CD14-positive monocyte (primary cell): Measurements from ENCODE around the gene RGPD5. TPM values are rescaled to one million over a fixed set of nuclear protein-coding genes. Genes with fewer than 3 reads are reported as not detected.
"Not testable (repeated sequence)": the region's sequence is repeated elsewhere in the genome, so short reads cannot be mapped to it uniquely, and the experiment has no call there.

Source experiments
- DNase-seq, 3 donors: peaks; one replicate each; pipeline ENCODE4 v3.0.0-alpha.2; 2011 to 2022
- H2AFZ ChIP-seq: 2 replicates; pipeline ENCODE4 v1.6.0; 2012; ENCODE audit warnings: mild to moderate bottlenecking, low read depth, low read length, inconsistent platforms; ENCODE audit not compliant: insufficient read depth, poor library complexity, severe bottlenecking
- H3K27ac ChIP-seq, 2 donors: 1 replicate in 1 of 2; 2 replicates in 1 of 2; pipeline ENCODE4 v1.5.1; 2012 to 2013; ENCODE audit warnings: low read length in 2 of 2, control low read depth in 1 of 2, inconsistent platforms in 1 of 2, low read depth in 1 of 2, mild to moderate bottlenecking in 1 of 2
- H3K27me3 ChIP-seq, 2 donors: one replicate each; pipeline versions ENCODE4 v1.6.0 to v1.6.1; 2011 to 2013; ENCODE audit warnings: low read length in 2 of 2; ENCODE audit not compliant: control insufficient read depth in 2 of 2, insufficient read depth in 2 of 2
- H3K36me3 ChIP-seq, 2 donors: replicated peaks in 1 of 2; 1 replicate in 1 of 2; 2 replicates in 1 of 2; pipeline versions ENCODE4 v1.5.1 to v1.6.1; 2012 to 2013; ENCODE audit warnings: low read length in 2 of 2, control low read depth in 1 of 2, inconsistent platforms in 1 of 2, mild to moderate bottlenecking in 1 of 2; ENCODE audit not compliant: insufficient read depth in 2 of 2, control insufficient read depth in 1 of 2
- H3K4me1 ChIP-seq, 2 donors: 1 replicate in 1 of 2; 2 replicates in 1 of 2; pipeline versions ENCODE4 v1.5.1 to v1.6.1; 2012 to 2013; ENCODE audit warnings: low read length in 2 of 2, control low read depth in 1 of 2, inconsistent platforms in 1 of 2, mild to moderate bottlenecking in 1 of 2, moderate library complexity in 1 of 2; ENCODE audit not compliant: insufficient read depth in 2 of 2, control insufficient read depth in 1 of 2
- H3K4me2 ChIP-seq: replicated peaks from 2 replicates; pipeline ENCODE3; 2012; ENCODE audit warnings: low read length, moderate library complexity, mild to moderate bottlenecking; ENCODE audit not compliant: poor library complexity, severe bottlenecking; ENCODE audit errors: extremely low read depth
- H3K4me3 ChIP-seq, 3 experiments: fragments of 200-600 bp in 1 of 3; sonication (generic) in 1 of 3; replicated peaks in 1 of 3; 1 replicate in 2 of 3; 2 replicates in 1 of 3; pipeline ENCODE4 v1.5.1; 2011 to 2013; ENCODE audit warnings: low read length in 3 of 3, mild to moderate bottlenecking in 3 of 3, control low read depth in 2 of 3, low read depth in 2 of 3, inconsistent platforms in 1 of 3, moderate library complexity in 1 of 3
- H3K79me2 ChIP-seq: 2 replicates; pipeline ENCODE4 v1.6.0; 2012; ENCODE audit warnings: mild to moderate bottlenecking, control low read depth, inconsistent platforms, low read length, moderate library complexity; ENCODE audit not compliant: insufficient read depth
- H3K9ac ChIP-seq: 2 replicates; pipeline ENCODE4 v1.6.0; 2017; ENCODE audit warnings: low read length, mild to moderate bottlenecking; ENCODE audit not compliant: insufficient read depth, poor library complexity, severe bottlenecking
- H3K9me3 ChIP-seq, 2 donors: replicated peaks in 1 of 2; 1 replicate in 1 of 2; 2 replicates in 1 of 2; pipeline versions ENCODE4 v1.5.1 to v1.6.1; 2012 to 2013; ENCODE audit warnings: low read length in 2 of 2, control low read depth in 1 of 2; ENCODE audit not compliant: control insufficient read depth in 1 of 2, insufficient read depth in 1 of 2
- H4K20me1 ChIP-seq: 2 replicates; pipeline ENCODE4 v1.6.0; 2012; ENCODE audit warnings: mild to moderate bottlenecking, low read length, control low read depth, moderate library complexity; ENCODE audit not compliant: insufficient read depth
- H3K27ac Mint-ChIP-seq, 7 donors: one replicate each; pipeline ENCODE4 v1.8.0; 2020; ENCODE audit warnings: mild to moderate bottlenecking in 7 of 7, mixed read lengths in 7 of 7, moderate library complexity in 6 of 7, inconsistent platforms in 2 of 7
- H3K27me3 Mint-ChIP-seq, 3 donors: one replicate each; pipeline ENCODE4 v1.8.0; 2021 to 2022; ENCODE audit warnings: low read depth in 3 of 3, mild to moderate bottlenecking in 3 of 3, mixed read lengths in 3 of 3, moderate library complexity in 3 of 3, inconsistent platforms in 1 of 3
- H3K36me3 Mint-ChIP-seq, 2 donors: one replicate each; pipeline ENCODE4 v1.8.0; 2020; ENCODE audit warnings: mixed read lengths in 2 of 2, inconsistent platforms in 1 of 2, mild to moderate bottlenecking in 1 of 2
- H3K4me1 Mint-ChIP-seq: one replicate; pipeline ENCODE4 v1.8.0; 2020; ENCODE audit warnings: mild to moderate bottlenecking, mixed read lengths
- H3K4me3 Mint-ChIP-seq, 2 donors: one replicate each; pipeline ENCODE4 v1.8.0; 2020; ENCODE audit warnings: mild to moderate bottlenecking in 2 of 2, mixed read lengths in 2 of 2, moderate library complexity in 1 of 2
- H3K9me3 Mint-ChIP-seq, 7 donors: one replicate each; pipeline ENCODE4 v1.8.0; 2020 to 2022; ENCODE audit warnings: mixed read lengths in 7 of 7, mild to moderate bottlenecking in 6 of 7, moderate library complexity in 6 of 7, inconsistent platforms in 2 of 7
- WGBS: methylation state at CpG from one replicate; pipeline ENCODE4 v1.1.5; 2013; ENCODE audit warnings: missing lambda C conversion rate; ENCODE audit not compliant: insufficient coverage; 5-methylcytosine and 5-hydroxymethylcytosine counted together
- intact Hi-C, 2 donors: fragments of 100-400 bp; cut with micrococcal nuclease; formaldehyde crosslinking; loops; one replicate each; pipeline versions ENCODE4 v1.15.0 to v1.15.1; 2023
- polyA plus RNA-seq, 3 donors: library from polyadenylated mRNA; depleted of rRNA in 1 of 3; unstranded in 2 of 3; stranded (reverse) in 1 of 3; fragments of 300-500 nt in 2 of 3; fragments of >200 nt in 1 of 3; fragmentation: Illumina TruSeq in 2 of 3; gene quantifications; 1 replicate in 2 of 3; 2 replicates in 1 of 3; pipeline ENCODE4 v1.2.3, GENCODE V29; 2012 to 2021

Gene RGPD5
- polyA plus RNA-seq, 3 donors, result 0.40 to 6.6 (median 0.58) TPM

- DNase-seq, H3K9me3 Mint-ChIP-seq, H3K4me1 Mint-ChIP-seq, H4K20me1 ChIP-seq, H3K36me3 Mint-ChIP-seq, H3K27ac ChIP-seq, H3K4me3 Mint-ChIP-seq, H3K27me3 Mint-ChIP-seq, intact Hi-C loops, H2AFZ ChIP-seq, H3K79me2 ChIP-seq, H3K36me3 ChIP-seq, H3K9ac ChIP-seq, H3K4me3 ChIP-seq, H3K27me3 ChIP-seq, H3K4me2 ChIP-seq, H3K27ac Mint-ChIP-seq, H3K9me3 ChIP-seq, H3K4me1 ChIP-seq: not testable (repeated sequence)
- WGBS, result no CpG with 5 or more reads among the region's 12 CpGs
Measured at GRCh38 chr2:109791530-109792279, 2.4 kb upstream of the RGPD5 start.

DNA sequence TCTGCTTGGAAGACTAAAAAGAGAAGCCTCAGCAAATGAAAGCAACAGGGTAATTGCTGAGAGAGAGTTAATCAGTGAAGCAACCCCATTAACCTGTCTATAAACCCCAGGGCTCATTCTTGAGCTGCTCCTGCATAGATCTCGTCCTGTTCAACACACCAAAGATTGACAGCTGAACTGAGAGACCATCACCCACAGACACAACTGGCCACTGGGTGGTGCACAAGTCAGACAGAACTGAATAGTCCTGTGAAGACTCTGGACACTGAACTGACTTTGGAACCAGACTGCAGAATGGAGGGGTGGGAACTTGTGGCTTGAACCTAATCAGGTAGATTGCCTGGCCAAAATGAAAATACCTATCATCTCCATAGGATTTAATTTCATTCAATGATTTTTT, 1.4 kb upstream of the RGPD5 start:
- H3K9ac ChIP-seq, H3K9me3 ChIP-seq, H3K27ac Mint-ChIP-seq, H3K9me3 Mint-ChIP-seq, intact Hi-C loops, H3K79me2 ChIP-seq, H3K4me1 ChIP-seq, H3K4me2 ChIP-seq, H3K4me3 Mint-ChIP-seq, H3K4me1 Mint-ChIP-seq, H3K36me3 Mint-ChIP-seq, H2AFZ ChIP-seq, H3K27ac ChIP-seq, H3K27me3 ChIP-seq, H3K4me3 ChIP-seq, H3K36me3 ChIP-seq, DNase-seq, H3K27me3 Mint-ChIP-seq, H4K20me1 ChIP-seq: not testable (repeated sequence)
- WGBS, result no CpG with 5 or more reads among the region's 1 CpG

DNA sequence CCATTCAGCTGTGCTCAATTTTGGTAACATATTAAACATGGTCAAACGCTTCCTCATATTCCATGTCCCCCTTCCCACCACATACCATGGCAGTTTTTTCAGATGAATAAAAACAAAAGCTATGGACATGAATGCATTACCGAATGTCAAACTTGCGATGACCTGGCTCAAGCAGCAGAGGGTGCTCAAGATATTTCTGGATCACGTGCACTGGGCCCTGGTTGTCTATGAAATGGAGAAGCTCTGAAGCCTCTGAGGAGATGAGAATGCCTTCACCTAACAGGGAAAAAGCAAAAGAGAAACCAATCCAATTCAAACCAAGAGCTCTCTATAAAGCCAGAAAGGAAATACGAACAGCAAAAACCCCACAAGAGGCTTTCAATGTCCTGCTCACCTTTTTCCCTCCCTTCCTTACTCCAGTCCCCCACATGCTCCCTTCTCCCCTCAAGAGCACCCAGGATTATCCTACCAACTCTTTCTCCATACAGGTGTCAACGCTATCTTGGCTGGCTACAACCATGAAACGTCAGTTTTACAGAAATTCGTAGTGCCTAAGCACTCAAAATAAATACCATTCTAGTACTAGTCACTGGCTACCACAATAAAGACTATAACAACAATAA, 77.1 kb downstream of the RGPD5 start:
- WGBS, result no CpG with 5 or more reads among the region's 8 CpGs
- H3K27ac ChIP-seq, H3K27me3 Mint-ChIP-seq, H3K9ac ChIP-seq, H3K36me3 ChIP-seq, H3K9me3 Mint-ChIP-seq, H3K4me3 Mint-ChIP-seq, H3K27ac Mint-ChIP-seq, intact Hi-C loops, H3K36me3 Mint-ChIP-seq, DNase-seq, H4K20me1 ChIP-seq, H3K4me1 ChIP-seq, H3K4me3 ChIP-seq, H3K4me2 ChIP-seq, H3K27me3 ChIP-seq, H2AFZ ChIP-seq, H3K79me2 ChIP-seq, H3K9me3 ChIP-seq, H3K4me1 Mint-ChIP-seq: not testable (repeated sequence)

DNA sequence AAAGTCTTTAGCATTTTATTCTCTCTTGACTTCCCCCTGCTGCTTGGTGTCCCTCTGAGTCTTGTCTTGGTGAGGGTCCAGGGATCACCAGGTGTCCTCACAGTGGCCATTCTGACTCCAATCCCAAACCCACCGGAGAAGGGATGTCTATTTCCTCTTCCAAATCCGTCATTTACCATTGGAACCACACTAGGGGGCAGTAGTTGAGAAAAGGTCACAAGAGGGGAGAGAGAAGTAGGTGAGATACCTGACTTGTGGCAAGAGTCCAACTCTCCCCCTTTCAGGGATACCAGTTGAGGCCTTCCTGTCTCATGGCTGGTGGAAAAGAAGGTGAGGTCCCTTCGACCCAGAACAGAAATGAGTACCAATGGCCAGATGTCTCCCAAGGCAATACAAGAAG, 82.5 kb downstream of the RGPD5 start:
- no CpG with 5 or more reads among the region's 3 CpGs for WGBS
- H3K4me3 Mint-ChIP-seq, H3K27me3 ChIP-seq, H3K79me2 ChIP-seq, H3K9ac ChIP-seq, H3K27me3 Mint-ChIP-seq, H3K4me3 ChIP-seq, H2AFZ ChIP-seq, intact Hi-C loops, H3K27ac ChIP-seq, H3K27ac Mint-ChIP-seq, H4K20me1 ChIP-seq, H3K36me3 Mint-ChIP-seq, DNase-seq, H3K9me3 Mint-ChIP-seq, H3K4me1 ChIP-seq, H3K4me2 ChIP-seq, H3K9me3 ChIP-seq, H3K36me3 ChIP-seq, H3K4me1 Mint-ChIP-seq: not testable (repeated sequence)
